NB4 (cell line): ENCODE data around the gene TYR.

Experiments used
- DNase-seq: peaks from one replicate; pipeline ENCODE4 v3.0.0; 2010; ENCODE audit warnings: low read depth
- H3K4me3 ChIP-seq: one replicate; pipeline ENCODE4 v1.5.1; 2011; ENCODE audit warnings: mild to moderate bottlenecking, low read depth, low read length, moderate library complexity
- CTCF ChIP-seq: IDR thresholded peaks from one replicate; pipeline ENCODE4 v1.5.1; 2012; ENCODE audit warnings: low read depth, low read length
- MAX ChIP-seq: IDR thresholded peaks from 2 replicates; pipeline ENCODE4 v1.6.1; 2011; ENCODE audit warnings: low read depth, low read length
- MYC ChIP-seq: IDR thresholded peaks from 2 replicates; pipeline ENCODE4 v1.6.1; 2011; ENCODE audit warnings: low read depth, low read length
- POLR2A ChIP-seq: IDR thresholded peaks from 2 replicates; pipeline ENCODE4 v1.6.1; 2011; ENCODE audit warnings: mild to moderate bottlenecking; ENCODE audit not compliant: insufficient read length; ENCODE audit errors: extremely low read depth

TYR gene

GRCh38 chr11:89168396-89168795 lies 9.3 kb upstream of the TYR start:
- no peak for DNase-seq
- TF ChIP-seq MYC = no peak
- TF ChIP-seq POLR2A = no peak
- TF ChIP-seq MAX = no peak
- no peak for TF ChIP-seq CTCF
- no peak overlapping the region for H3K4me3 ChIP-seq

GRCh38 chr11:89175796-89176195 lies 1.9 kb upstream of the TYR start:
- no peak overlapping the region for H3K4me3 ChIP-seq
- TF ChIP-seq POLR2A = no peak
- no peak for TF ChIP-seq MAX
- TF ChIP-seq CTCF = no peak
- no peak for TF ChIP-seq MYC
- peak; percentile 48 for DNase-seq

DNA sequence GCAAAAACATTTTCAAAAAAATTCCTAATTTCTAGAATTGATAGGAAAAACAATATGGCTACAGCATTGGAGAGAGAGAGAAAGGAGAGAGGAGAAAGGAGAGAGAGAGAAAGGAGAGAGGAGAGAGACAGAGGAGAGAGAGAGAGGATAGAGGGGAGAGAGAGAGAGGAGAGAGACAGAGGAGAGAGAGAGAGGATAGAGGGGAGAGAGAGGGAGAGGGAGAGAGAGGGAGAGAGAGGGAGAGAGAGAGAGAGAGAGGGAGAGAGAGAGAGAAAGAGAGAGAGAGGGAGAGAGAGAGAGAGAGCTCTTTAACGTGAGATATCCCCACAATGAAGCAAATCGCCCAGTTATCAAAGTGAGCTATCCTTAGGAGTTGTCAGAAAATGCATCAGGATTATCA lies 737 bp upstream of the TYR start:
- no peak for DNase-seq
- TF ChIP-seq MYC (no peak), CTCF (no peak), MAX (no peak), POLR2A (no peak)
- H3K4me3 ChIP-seq = no peak overlapping the region

DNA sequence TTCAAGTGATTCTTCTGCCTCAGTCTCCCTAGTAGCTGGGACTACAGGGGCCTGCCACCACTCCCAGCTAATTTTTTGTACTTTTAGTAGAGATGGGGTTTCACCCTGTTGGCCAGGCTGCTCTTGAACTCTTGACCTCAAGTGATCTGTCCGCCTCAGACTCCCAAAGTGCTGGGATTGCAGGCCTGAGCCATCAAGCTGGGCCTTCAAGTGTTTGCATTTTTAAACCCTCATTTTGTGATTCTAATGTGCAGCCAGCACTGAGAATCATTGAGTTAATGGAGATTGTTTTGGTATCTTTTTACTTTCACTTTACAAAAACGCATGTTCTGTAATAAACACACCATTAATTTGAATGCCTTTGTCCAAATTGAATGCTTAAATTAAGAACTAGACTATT lies 3.4 kb downstream of the TYR start:
- TF ChIP-seq MYC (no peak), CTCF (no peak), POLR2A (no peak), MAX (no peak)
- no peak overlapping the region for H3K4me3 ChIP-seq
- no peak for DNase-seq

GRCh38 chr11:89182773-89183518 lies 5.3 kb downstream of the TYR start:
- DNase-seq = no peak
- TF ChIP-seq MAX (no peak), POLR2A (no peak), CTCF (no peak), MYC (no peak)

More at GRCh38 chr11:89182773-89183518, 5.3 kb downstream of the TYR start:
- H3K4me3 ChIP-seq = no peak overlapping the region
